Osteoblast (primary cell): ENCODE data around the gene FASN. TPM values are rescaled to one million over a fixed set of nuclear protein-coding genes. Genes with fewer than 3 reads are reported as not detected.
"Not testable (repeated sequence)": the region's sequence is repeated elsewhere in the genome, so short reads cannot be mapped to it uniquely, and the experiment has no call there.

Experiments
- DNase-seq: peaks from one replicate; pipeline ENCODE4 v3.0.0; 2011; ENCODE audit warnings: low spot score, mixed read lengths; ENCODE audit not compliant: insufficient read length; ENCODE audit errors: missing footprints
- H2AFZ ChIP-seq: 2 replicates; pipeline ENCODE4 v1.6.0; 2011; ENCODE audit warnings: mild to moderate bottlenecking, low read length
- H3K27ac ChIP-seq: 2 replicates; pipeline ENCODE4 v1.5.1; 2011; ENCODE audit warnings: mild to moderate bottlenecking, low read depth, low read length, moderate library complexity
- H3K27me3 ChIP-seq: 2 replicates; pipeline ENCODE4 v1.6.0; 2012; ENCODE audit warnings: mild to moderate bottlenecking, control low read depth, inconsistent platforms, low read length, moderate library complexity; ENCODE audit not compliant: insufficient read depth
- H3K36me3 ChIP-seq: 2 replicates; pipeline ENCODE4 v1.5.1; 2011; ENCODE audit warnings: mild to moderate bottlenecking, low read length, control low read depth, moderate library complexity; ENCODE audit not compliant: insufficient read depth
- H3K4me1 ChIP-seq: 2 replicates; pipeline ENCODE4 v1.5.1; 2011; ENCODE audit warnings: mild to moderate bottlenecking, low read length, control low read depth, moderate library complexity; ENCODE audit not compliant: insufficient read depth
- H3K4me2 ChIP-seq: 2 replicates; pipeline ENCODE4 v1.6.0; 2011; ENCODE audit warnings: mild to moderate bottlenecking, low read length; ENCODE audit not compliant: insufficient read depth
- H3K4me3 ChIP-seq: fragments of 200-600 bp; sonication (generic); 3 replicates; pipeline ENCODE4 v1.5.1; 2012; ENCODE audit warnings: mild to moderate bottlenecking, low read length, inconsistent platforms; ENCODE audit not compliant: insufficient read depth
- H3K79me2 ChIP-seq: 2 replicates; pipeline ENCODE4 v1.6.0; 2012; ENCODE audit warnings: mild to moderate bottlenecking, low read length, control low read depth, inconsistent platforms; ENCODE audit not compliant: insufficient read depth
- H3K9me3 ChIP-seq: 2 replicates; pipeline ENCODE4 v1.5.1; 2011; ENCODE audit warnings: low read depth, low read length, control low read depth
- H4K20me1 ChIP-seq: 2 replicates; pipeline ENCODE4 v1.6.0; 2012; ENCODE audit warnings: mild to moderate bottlenecking, low read length, control low read depth; ENCODE audit not compliant: insufficient read depth
- total RNA-seq: library from RNA; depleted of rRNA; stranded (reverse); fragments of >200 nt; gene quantifications from 2 replicates; pipeline ENCODE4 v1.2.3, GENCODE V29; 2012
- TF ChIP-seq, protein P1 (sequence below): IDR thresholded peaks from 2 replicates; pipeline ENCODE4 v1.5.1; 2011; ENCODE audit warnings: mild to moderate bottlenecking, low read depth, low read length, moderate library complexity; ENCODE audit errors: extremely low read depth

Gene FASN
- total RNA-seq, 1 donor, result 142 TPM

DNA sequence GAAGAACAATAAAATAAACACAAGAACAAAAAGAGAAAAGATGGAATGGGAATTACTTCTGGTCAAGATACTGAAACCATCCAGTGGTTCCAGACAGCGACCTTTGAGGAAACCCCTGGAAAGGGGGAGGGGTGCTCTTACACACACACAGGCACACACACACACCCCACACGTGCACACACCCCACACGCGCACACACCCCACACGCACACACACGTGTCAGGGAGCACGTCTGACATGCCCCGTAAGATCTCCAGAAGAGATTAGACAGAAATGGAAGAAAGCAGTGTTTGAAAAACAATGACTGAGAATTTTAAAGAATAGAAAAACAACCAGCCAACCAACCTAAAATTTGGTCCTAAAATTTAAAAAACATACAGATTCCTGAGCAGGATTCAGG, 45.3 kb upstream of the FASN start:
- no peak overlapping the region for H3K4me3 ChIP-seq
- H3K79me2 ChIP-seq, result no peaks in the 10 kb centered on the region
- H2AFZ ChIP-seq, result no peak overlapping the region
- H3K4me2 ChIP-seq, result no peak overlapping the region
- H4K20me1 ChIP-seq, result peaks cover 5% of the 10 kb centered on the region
- H3K36me3 ChIP-seq, result no peaks in the 10 kb centered on the region
- no peak overlapping the region for H3K27ac ChIP-seq
- H3K4me1 ChIP-seq, result no peaks in the 10 kb centered on the region
- no peak for DNase-seq
- no peaks in the 10 kb centered on the region for H3K27me3 ChIP-seq
- TF ChIP-seq, protein P1, sequence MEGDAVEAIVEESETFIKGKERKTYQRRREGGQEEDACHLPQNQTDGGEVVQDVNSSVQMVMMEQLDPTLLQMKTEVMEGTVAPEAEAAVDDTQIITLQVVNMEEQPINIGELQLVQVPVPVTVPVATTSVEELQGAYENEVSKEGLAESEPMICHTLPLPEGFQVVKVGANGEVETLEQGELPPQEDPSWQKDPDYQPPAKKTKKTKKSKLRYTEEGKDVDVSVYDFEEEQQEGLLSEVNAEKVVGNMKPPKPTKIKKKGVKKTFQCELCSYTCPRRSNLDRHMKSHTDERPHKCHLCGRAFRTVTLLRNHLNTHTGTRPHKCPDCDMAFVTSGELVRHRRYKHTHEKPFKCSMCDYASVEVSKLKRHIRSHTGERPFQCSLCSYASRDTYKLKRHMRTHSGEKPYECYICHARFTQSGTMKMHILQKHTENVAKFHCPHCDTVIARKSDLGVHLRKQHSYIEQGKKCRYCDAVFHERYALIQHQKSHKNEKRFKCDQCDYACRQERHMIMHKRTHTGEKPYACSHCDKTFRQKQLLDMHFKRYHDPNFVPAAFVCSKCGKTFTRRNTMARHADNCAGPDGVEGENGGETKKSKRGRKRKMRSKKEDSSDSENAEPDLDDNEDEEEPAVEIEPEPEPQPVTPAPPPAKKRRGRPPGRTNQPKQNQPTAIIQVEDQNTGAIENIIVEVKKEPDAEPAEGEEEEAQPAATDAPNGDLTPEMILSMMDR, result no peak
- H3K9me3 ChIP-seq, result no peaks in the 10 kb centered on the region

DNA sequence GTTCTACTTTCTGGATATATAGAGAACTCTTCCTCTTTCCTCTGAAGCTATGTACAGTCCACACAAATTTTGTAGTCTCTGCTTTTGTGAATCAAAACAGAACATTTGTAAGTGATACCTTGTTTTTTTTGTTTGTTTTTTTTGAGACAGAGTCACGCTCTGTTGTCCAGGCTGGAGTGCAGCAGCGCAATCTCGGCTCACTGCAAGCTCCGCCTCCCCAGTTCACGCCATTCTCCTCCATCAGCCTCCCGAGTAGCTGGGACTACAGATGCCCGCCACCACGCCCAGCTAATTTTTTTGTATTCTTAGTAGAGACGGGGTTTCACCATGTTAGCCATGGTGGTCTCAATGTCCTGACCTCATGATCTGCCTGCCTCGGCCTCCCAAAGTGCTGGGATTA, 41.9 kb upstream of the FASN start:
- not testable (repeated sequence) for H2AFZ ChIP-seq, H4K20me1 ChIP-seq, H3K4me3 ChIP-seq, H3K36me3 ChIP-seq, H3K27ac ChIP-seq, H3K4me2 ChIP-seq, H3K27me3 ChIP-seq, H3K9me3 ChIP-seq, H3K4me1 ChIP-seq, H3K79me2 ChIP-seq
- DNase-seq, result peak; percentile 64

DNA sequence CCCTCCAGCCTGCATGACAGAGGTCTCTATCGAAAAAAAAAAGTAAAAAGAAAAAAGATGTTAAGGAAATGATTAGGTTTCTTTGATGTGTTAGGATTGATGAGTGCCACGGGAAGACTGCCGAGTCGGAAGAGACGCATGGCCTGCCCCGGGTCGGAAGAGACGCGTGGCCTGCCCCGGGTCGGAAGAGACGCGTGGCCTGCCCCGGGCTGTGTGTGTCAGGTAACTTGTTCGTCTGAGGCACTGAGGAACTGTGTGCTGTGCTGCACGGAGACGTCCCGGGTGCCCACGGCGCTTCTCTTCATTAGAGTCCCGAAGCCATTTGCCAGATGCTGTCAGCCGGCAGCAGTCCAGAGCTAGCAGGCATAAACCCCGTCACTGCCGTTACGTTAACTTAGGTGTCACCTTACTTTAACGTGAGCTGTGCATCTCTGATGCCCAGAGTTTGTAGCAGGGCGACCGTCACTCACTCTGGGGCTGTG, 40.5 kb upstream of the FASN start:
- Histone ChIP-seq H4K20me1 (no peaks in the 10 kb centered on the region), H3K4me2 (no peak overlapping the region), H3K36me3 (no peaks in the 10 kb centered on the region), H3K79me2 (no peaks in the 10 kb centered on the region), H3K4me1 (no peaks in the 10 kb centered on the region), H3K27ac (no peak overlapping the region), H3K9me3 (no peaks in the 10 kb centered on the region), H3K4me3 (no peak overlapping the region), H2AFZ (no peak overlapping the region), H3K27me3 (no peaks in the 10 kb centered on the region)
- TF ChIP-seq, protein P1, result no peak
- peak; percentile 41 for DNase-seq

DNA sequence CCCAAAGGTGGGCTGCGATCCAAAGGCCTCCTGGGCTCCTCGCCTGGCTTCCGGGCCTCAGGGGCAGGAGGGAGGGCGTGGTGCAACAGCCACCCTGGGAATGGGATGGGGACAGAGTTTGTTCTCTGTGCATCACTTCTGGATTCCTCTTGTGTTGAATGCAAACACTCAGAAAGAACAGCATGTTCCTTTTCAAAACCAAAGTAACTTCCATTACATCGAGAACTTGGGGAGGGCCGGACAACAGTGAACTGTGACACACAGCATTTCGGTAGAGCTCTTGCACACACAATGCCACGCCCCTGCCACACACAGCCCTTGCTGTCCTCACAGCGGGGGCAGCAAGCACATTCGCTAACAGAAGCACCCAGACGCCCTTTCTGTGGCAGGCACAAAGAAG, 36.1 kb upstream of the FASN start:
- Histone ChIP-seq H3K27ac (no peak overlapping the region), H3K36me3 (no peaks in the 10 kb centered on the region), H3K4me3 (no peak overlapping the region), H3K4me1 (peaks cover 3% of the 10 kb centered on the region), H3K9me3 (no peaks in the 10 kb centered on the region), H4K20me1 (no peaks in the 10 kb centered on the region), H3K27me3 (no peaks in the 10 kb centered on the region), H3K4me2 (peak overlapping the region; percentile 12), H2AFZ (no peak overlapping the region), H3K79me2 (no peaks in the 10 kb centered on the region)
- DNase-seq, result peak; percentile 50
- TF ChIP-seq, protein P1, result no peak

DNA sequence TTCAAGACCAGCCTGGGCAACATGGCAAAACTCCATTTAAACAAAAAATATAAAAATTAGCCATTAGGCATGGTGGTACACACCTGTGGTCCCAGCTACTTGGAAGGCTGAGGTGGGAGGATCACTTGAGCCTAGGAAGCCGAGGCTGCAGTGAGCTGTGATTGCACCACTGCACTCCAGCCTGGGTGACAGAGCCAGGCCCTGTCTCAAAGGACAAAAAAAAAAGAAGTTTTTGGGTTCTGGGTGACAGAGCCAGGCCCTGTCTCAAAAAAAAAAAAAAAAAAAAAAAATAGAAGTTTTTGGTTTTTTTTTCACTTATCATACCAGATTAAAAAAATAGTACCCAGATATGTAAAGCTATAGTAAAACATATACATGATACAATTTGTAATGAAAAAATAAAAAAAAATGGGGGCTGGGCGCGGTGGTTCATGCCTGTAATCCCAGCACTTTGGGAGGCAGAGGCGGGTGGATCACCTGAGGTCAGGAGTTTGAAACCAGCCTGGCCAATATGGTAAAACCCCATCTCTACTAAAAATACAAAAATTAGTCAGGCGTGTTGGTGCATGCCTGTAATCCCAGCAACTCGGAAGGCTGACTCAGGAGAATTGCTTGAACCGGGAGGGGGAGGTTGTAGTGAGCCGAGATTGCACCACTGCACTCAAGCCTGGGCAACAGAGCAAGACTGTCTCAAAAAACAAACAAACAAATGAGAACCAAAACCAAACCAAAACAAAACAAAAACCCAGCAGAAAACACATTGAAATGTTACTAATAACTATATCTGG, 35.3 kb upstream of the FASN start:
- not testable (repeated sequence) for H3K4me1 ChIP-seq, H3K79me2 ChIP-seq, H3K27ac ChIP-seq, H2AFZ ChIP-seq, H3K27me3 ChIP-seq, H3K9me3 ChIP-seq, H4K20me1 ChIP-seq, H3K4me3 ChIP-seq, DNase-seq, H3K36me3 ChIP-seq
- peak overlapping the region; percentile 12 for H3K4me2 ChIP-seq
